HL-60 (cell line): ENCODE data around the gene PLXDC2.

Source experiments
- DNase-seq, 2 experiments: peaks; one replicate each; pipeline ENCODE4 v3.0.0-alpha.2; 2010 to 2020; ENCODE audit warnings: low read depth in 1 of 2, low spot score in 1 of 2
- H3K27ac ChIP-seq: fragments of 250-450 bp; sonication (Bioruptor Pico); replicated peaks from 2 replicates; pipeline ENCODE4 v1.5.1; 2020; ENCODE audit warnings: mild to moderate bottlenecking, moderate library complexity
- H3K27me3 ChIP-seq: fragments of 250-450 bp; sonication (Bioruptor Pico); 2 replicates; pipeline ENCODE4 v1.5.1; 2021; ENCODE audit warnings: mild to moderate bottlenecking, moderate library complexity; ENCODE audit not compliant: insufficient read depth, poor library complexity, severe bottlenecking
- H3K4me3 ChIP-seq: replicated peaks from 2 replicates; pipeline ENCODE4 v1.5.1; 2011; ENCODE audit warnings: mild to moderate bottlenecking, control low read depth, low read length; ENCODE audit not compliant: insufficient read depth
- GABPA ChIP-seq: IDR thresholded peaks from 2 replicates; pipeline ENCODE4 v1.6.1; 2012; ENCODE audit warnings: low read depth
- POLR2AphosphoS5 ChIP-seq: IDR thresholded peaks from 2 replicates; pipeline ENCODE4 v1.6.1; 2012; ENCODE audit warnings: low read depth
- SPI1 ChIP-seq: IDR thresholded peaks from 2 replicates; pipeline ENCODE4 v1.6.1; 2012; ENCODE audit warnings: low read depth, mild to moderate bottlenecking, borderline replicate concordance
- TF ChIP-seq, protein P1 (sequence below): IDR thresholded peaks from 2 replicates; pipeline ENCODE4 v1.6.1; 2012; ENCODE audit warnings: low read depth; ENCODE audit not compliant: insufficient replicate concordance
- TF ChIP-seq, protein P2 (sequence below): IDR thresholded peaks from one replicate; pipeline ENCODE4 v1.5.1; 2011; ENCODE audit warnings: low read length, control low read depth, inconsistent platforms; ENCODE audit not compliant: insufficient read depth

The PLXDC2 gene

DNA sequence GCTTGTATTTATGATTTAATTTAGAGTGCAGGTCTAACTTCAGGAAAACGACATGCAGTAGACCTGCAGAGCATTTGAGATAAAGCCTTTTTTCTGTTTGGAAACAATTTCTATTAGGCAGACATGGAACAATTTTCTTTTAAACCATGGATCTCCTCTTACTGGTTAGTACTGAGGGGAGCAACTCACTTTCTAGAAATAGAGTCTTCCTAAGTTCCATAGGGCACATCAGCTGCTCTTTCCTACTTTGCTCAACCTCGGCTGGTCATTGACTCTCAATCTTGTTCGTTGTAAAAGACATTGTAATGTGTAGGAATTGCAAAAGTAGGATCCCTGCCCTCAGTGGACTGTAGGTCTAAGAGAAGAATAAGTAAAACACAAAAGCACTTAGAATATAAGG lies 58.0 kb downstream of the PLXDC2 start:
- no peak overlapping the region for H3K4me3 ChIP-seq
- no peak for DNase-seq
- no peak for TF ChIP-seq SPI1
- no peak for TF ChIP-seq POLR2AphosphoS5
- TF ChIP-seq, protein P1, sequence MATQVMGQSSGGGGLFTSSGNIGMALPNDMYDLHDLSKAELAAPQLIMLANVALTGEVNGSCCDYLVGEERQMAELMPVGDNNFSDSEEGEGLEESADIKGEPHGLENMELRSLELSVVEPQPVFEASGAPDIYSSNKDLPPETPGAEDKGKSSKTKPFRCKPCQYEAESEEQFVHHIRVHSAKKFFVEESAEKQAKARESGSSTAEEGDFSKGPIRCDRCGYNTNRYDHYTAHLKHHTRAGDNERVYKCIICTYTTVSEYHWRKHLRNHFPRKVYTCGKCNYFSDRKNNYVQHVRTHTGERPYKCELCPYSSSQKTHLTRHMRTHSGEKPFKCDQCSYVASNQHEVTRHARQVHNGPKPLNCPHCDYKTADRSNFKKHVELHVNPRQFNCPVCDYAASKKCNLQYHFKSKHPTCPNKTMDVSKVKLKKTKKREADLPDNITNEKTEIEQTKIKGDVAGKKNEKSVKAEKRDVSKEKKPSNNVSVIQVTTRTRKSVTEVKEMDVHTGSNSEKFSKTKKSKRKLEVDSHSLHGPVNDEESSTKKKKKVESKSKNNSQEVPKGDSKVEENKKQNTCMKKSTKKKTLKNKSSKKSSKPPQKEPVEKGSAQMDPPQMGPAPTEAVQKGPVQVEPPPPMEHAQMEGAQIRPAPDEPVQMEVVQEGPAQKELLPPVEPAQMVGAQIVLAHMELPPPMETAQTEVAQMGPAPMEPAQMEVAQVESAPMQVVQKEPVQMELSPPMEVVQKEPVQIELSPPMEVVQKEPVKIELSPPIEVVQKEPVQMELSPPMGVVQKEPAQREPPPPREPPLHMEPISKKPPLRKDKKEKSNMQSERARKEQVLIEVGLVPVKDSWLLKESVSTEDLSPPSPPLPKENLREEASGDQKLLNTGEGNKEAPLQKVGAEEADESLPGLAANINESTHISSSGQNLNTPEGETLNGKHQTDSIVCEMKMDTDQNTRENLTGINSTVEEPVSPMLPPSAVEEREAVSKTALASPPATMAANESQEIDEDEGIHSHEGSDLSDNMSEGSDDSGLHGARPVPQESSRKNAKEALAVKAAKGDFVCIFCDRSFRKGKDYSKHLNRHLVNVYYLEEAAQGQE = no peak
- TF ChIP-seq GABPA = no peak
- TF ChIP-seq, protein P2, sequence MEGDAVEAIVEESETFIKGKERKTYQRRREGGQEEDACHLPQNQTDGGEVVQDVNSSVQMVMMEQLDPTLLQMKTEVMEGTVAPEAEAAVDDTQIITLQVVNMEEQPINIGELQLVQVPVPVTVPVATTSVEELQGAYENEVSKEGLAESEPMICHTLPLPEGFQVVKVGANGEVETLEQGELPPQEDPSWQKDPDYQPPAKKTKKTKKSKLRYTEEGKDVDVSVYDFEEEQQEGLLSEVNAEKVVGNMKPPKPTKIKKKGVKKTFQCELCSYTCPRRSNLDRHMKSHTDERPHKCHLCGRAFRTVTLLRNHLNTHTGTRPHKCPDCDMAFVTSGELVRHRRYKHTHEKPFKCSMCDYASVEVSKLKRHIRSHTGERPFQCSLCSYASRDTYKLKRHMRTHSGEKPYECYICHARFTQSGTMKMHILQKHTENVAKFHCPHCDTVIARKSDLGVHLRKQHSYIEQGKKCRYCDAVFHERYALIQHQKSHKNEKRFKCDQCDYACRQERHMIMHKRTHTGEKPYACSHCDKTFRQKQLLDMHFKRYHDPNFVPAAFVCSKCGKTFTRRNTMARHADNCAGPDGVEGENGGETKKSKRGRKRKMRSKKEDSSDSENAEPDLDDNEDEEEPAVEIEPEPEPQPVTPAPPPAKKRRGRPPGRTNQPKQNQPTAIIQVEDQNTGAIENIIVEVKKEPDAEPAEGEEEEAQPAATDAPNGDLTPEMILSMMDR = no peak
- no peak overlapping the region for H3K27ac ChIP-seq
- H3K27me3 ChIP-seq = no peaks in the 10 kb centered on the region

DNA sequence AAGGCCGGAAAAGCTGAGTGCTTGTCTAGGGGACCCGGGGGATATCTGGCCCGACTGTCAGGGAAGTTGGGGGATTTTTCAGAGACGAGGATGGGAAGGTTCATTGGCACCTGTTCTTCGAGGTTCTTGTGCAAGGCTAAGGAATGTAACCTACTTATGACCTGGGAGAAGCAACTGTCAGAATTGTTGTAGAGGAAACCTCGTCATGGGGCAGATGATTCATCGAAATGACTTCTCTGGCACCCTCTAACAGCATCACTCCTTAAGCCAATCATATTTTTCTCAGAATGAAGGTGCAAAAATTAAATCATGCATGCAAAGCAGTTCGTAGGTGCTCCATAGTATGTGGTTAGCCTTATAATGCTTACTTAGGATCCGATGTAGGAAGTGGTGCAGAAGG lies 58.6 kb downstream of the PLXDC2 start:
- H3K4me3 ChIP-seq = no peak overlapping the region
- no peaks in the 10 kb centered on the region for H3K27me3 ChIP-seq
- no peak for DNase-seq
- H3K27ac ChIP-seq = no peak overlapping the region
- TF ChIP-seq, protein P1 = no peak
- TF ChIP-seq GABPA = no peak
- no peak for TF ChIP-seq POLR2AphosphoS5
- no peak for TF ChIP-seq SPI1
- TF ChIP-seq, protein P2 = no peak

DNA sequence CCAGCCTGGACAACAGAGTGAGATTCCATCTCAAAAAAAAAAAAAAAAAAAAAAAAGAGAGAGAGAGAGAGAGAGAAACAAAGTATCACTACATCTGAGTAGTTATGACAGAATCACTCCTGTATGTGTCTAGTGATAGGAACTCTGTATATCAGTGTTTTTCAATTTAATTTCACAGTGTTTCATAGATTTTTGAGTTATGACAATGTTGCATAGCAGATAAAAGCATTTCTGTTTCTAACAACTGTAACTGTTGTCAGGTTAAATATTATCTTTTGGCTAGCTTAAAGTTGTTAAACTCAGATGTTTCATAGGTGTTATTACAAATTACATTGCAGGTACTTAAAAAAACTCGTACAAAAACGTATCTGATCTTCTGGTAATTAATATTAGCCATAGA lies 60.3 kb downstream of the PLXDC2 start:
- DNase-seq = no peak
- TF ChIP-seq GABPA = no peak
- TF ChIP-seq POLR2AphosphoS5 = no peak
- TF ChIP-seq, protein P1 = no peak
- TF ChIP-seq, protein P2 = no peak
- TF ChIP-seq SPI1 = no peak
- Histone ChIP-seq H3K4me3 (no peak overlapping the region), H3K27ac (no peak overlapping the region), H3K27me3 (no peaks in the 10 kb centered on the region)
